Neural progenitor cell (in vitro differentiated cells): ENCODE data around the gene TMEM123. TPM values are rescaled to one million over a fixed set of nuclear protein-coding genes. Genes with fewer than 3 reads are reported as not detected.
A peak's percentile ranks its signal among the peaks of the same experiment; 100 is the strongest.

Experiments
- DNase-seq: peaks from one replicate; pipeline ENCODE4 v3.0.0-alpha.2; 2016; ENCODE audit warnings: low spot score
- H2AFZ ChIP-seq: fragments of 200-600 bp; sonication (generic); replicated peaks from 2 replicates; pipeline ENCODE4 v1.6.1; 2016; ENCODE audit warnings: antibody characterized with exemption
- H3F3A ChIP-seq: fragments of 200-600 bp; sonication (generic); 2 replicates; pipeline ENCODE4 v1.6.1; 2016; ENCODE audit warnings: antibody characterized with exemption, low read depth
- H3K27ac ChIP-seq: fragments of 200-600 bp; sonication (generic); 2 replicates; pipeline ENCODE4 v1.5.1; 2016; ENCODE audit warnings: mild to moderate bottlenecking
- H3K27me3 ChIP-seq: fragments of 200-600 bp; sonication (generic); 2 replicates; pipeline ENCODE4 v1.6.1; 2016; ENCODE audit warnings: mild to moderate bottlenecking, moderate library complexity
- H3K36me3 ChIP-seq: fragments of 200-600 bp; sonication (generic); 2 replicates; pipeline ENCODE4 v1.5.1; 2016
- H3K4me1 ChIP-seq: fragments of 200-600 bp; sonication (generic); 2 replicates; pipeline ENCODE4 v1.6.1; 2016; ENCODE audit warnings: mixed run types
- H3K4me2 ChIP-seq: fragments of 200-600 bp; sonication (generic); 2 replicates; pipeline ENCODE4 v1.6.1; 2016
- H3K4me3 ChIP-seq: fragments of 200-600 bp; sonication (generic); 2 replicates; pipeline ENCODE4 v1.5.1; 2016
- H3K79me2 ChIP-seq: fragments of 200-600 bp; sonication (generic); 2 replicates; pipeline ENCODE4 v1.6.1; 2016; ENCODE audit warnings: low read depth
- H3K9ac ChIP-seq: fragments of 200-600 bp; sonication (generic); 2 replicates; pipeline ENCODE4 v1.6.1; 2016
- H3K9me3 ChIP-seq: fragments of 200-600 bp; sonication (generic); 2 replicates; pipeline ENCODE4 v1.5.1; 2016; ENCODE audit warnings: low read depth
- H4K20me1 ChIP-seq: fragments of 200-600 bp; sonication (generic); 2 replicates; pipeline ENCODE4 v1.6.1; 2016; ENCODE audit warnings: low read depth
- H3K27ac Mint-ChIP-seq: 3 replicates; pipeline ENCODE4 v1.8.0; 2021; ENCODE audit warnings: mixed read lengths
- H3K27me3 Mint-ChIP-seq: 2 replicates; pipeline ENCODE4 v1.8.0; 2022; ENCODE audit warnings: low read depth, mild to moderate bottlenecking, inconsistent platforms, moderate library complexity, mixed read lengths; ENCODE audit not compliant: insufficient read depth
- H3K36me3 Mint-ChIP-seq: 3 replicates; pipeline ENCODE4 v1.8.0; 2021; ENCODE audit warnings: mixed read lengths
- H3K4me1 Mint-ChIP-seq: 3 replicates; pipeline ENCODE4 v1.8.0; 2021; ENCODE audit warnings: mixed read lengths
- H3K4me3 Mint-ChIP-seq: 3 replicates; pipeline ENCODE4 v1.8.0; 2021; ENCODE audit warnings: mild to moderate bottlenecking, moderate library complexity, mixed read lengths
- H3K9me3 Mint-ChIP-seq: 3 replicates; pipeline ENCODE4 v1.8.0; 2020; ENCODE audit warnings: mixed read lengths
- EZH2 ChIP-seq: fragments of 200-600 bp; sonication (generic); IDR thresholded peaks from 2 replicates; pipeline ENCODE4 v1.6.1; 2017; ENCODE audit warnings: antibody characterized with exemption, mild to moderate bottlenecking, moderate library complexity
- EZH2phosphoT487 ChIP-seq: fragments of 200-600 bp; sonication (generic); IDR thresholded peaks from 2 replicates; pipeline ENCODE4 v1.6.1; 2017; ENCODE audit warnings: antibody characterized with exemption
- total RNA-seq: library from RNA; depleted of rRNA; stranded (reverse); fragments of >200 nt; gene quantifications from 2 replicates; pipeline ENCODE4 v1.2.3, GENCODE V29; 2015; ENCODE audit warnings: low replicate concordance
- TF ChIP-seq, protein P1 (sequence below): fragments of 200-600 bp; sonication (generic); IDR thresholded peaks from 2 replicates; pipeline ENCODE4 v1.5.1; 2017; ENCODE audit warnings: antibody characterized with exemption, mild to moderate bottlenecking

Gene TMEM123
- total RNA-seq, 1 donor from 2014 or later = 230 TPM

DNA sequence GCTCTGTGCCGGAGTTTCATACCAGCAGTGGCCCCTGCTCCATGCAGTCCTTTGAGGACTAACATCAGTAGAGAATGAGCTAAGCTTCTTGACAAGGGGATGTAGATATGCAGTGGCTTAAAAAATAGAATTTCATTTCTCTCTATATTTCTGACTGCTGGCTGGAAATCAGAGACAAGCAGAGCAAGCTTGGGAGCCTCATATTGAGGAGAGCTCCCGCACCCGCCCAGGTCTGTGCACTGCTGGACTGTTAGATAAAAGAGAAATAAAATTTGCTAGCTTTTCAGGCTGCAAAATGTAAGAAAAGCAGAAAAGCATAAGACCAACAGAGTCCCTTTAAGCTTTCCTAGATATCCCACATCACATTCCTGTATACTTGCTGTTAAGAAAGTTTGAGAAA is 46.6 kb upstream of the TMEM123 start:
- no peaks in the 10 kb centered on the region for H3K4me1 ChIP-seq
- H3K27ac Mint-ChIP-seq = no peak overlapping the region
- no peaks in the 10 kb centered on the region for H3K27me3 Mint-ChIP-seq
- no peaks in the 10 kb centered on the region for H3K9me3 Mint-ChIP-seq
- H4K20me1 ChIP-seq = no peaks in the 10 kb centered on the region
- no peaks in the 10 kb centered on the region for H3K36me3 Mint-ChIP-seq
- H3K4me1 Mint-ChIP-seq = peaks cover 6% of the 10 kb centered on the region
- no peak overlapping the region for H3K4me2 ChIP-seq
- no peaks in the 10 kb centered on the region for H3K9me3 ChIP-seq
- H3K27me3 ChIP-seq = no peaks in the 10 kb centered on the region
- H3F3A ChIP-seq = no peaks in the 10 kb centered on the region
- DNase-seq = no peak
- H3K4me3 Mint-ChIP-seq = no peak overlapping the region
- TF ChIP-seq, protein P1, sequence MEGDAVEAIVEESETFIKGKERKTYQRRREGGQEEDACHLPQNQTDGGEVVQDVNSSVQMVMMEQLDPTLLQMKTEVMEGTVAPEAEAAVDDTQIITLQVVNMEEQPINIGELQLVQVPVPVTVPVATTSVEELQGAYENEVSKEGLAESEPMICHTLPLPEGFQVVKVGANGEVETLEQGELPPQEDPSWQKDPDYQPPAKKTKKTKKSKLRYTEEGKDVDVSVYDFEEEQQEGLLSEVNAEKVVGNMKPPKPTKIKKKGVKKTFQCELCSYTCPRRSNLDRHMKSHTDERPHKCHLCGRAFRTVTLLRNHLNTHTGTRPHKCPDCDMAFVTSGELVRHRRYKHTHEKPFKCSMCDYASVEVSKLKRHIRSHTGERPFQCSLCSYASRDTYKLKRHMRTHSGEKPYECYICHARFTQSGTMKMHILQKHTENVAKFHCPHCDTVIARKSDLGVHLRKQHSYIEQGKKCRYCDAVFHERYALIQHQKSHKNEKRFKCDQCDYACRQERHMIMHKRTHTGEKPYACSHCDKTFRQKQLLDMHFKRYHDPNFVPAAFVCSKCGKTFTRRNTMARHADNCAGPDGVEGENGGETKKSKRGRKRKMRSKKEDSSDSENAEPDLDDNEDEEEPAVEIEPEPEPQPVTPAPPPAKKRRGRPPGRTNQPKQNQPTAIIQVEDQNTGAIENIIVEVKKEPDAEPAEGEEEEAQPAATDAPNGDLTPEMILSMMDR = no peak
- TF ChIP-seq EZH2 = no peak
- no peaks in the 10 kb centered on the region for H3K79me2 ChIP-seq
- H3K9ac ChIP-seq = no peak overlapping the region
- H3K4me3 ChIP-seq = no peak overlapping the region
- H3K27ac ChIP-seq = no peak overlapping the region
- no peaks in the 10 kb centered on the region for H3K36me3 ChIP-seq
- no peak overlapping the region for H2AFZ ChIP-seq

DNA sequence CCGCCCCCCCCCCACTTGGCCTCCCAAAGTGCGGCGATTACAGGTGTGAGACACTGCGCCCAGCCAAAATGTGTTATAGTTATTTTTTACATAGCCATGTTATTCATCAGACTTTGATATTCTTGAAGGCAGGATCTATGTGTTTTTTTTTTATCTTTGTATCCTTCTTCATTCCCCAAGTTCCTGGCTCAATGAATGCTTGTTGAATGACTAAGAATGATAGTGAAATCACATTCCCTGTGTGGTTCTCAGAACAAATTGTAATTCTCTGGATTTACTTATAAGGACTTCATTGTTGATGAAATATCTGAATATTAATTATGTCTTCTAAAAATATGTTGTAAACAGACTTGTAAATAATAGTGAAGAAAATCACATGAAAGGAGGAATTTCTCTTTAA is 44.5 kb upstream of the TMEM123 start:
- Histone ChIP-seq H3K79me2 (no peaks in the 10 kb centered on the region), H3K9me3 (no peaks in the 10 kb centered on the region), H3K36me3 (no peaks in the 10 kb centered on the region), H3F3A (no peaks in the 10 kb centered on the region), H3K9ac (no peak overlapping the region), H3K4me1 (no peaks in the 10 kb centered on the region), H4K20me1 (no peaks in the 10 kb centered on the region), H3K27me3 (no peaks in the 10 kb centered on the region), H3K27ac (no peak overlapping the region), H3K4me2 (no peak overlapping the region), H2AFZ (no peak overlapping the region), H3K4me3 (no peak overlapping the region)
- Mint-ChIP-seq H3K27me3 (no peaks in the 10 kb centered on the region), H3K4me1 (peaks cover 6% of the 10 kb centered on the region), H3K27ac (no peak overlapping the region), H3K4me3 (no peak overlapping the region), H3K36me3 (no peaks in the 10 kb centered on the region), H3K9me3 (no peaks in the 10 kb centered on the region)
- TF ChIP-seq, protein P1 = no peak
- TF ChIP-seq EZH2 = no peak
- no peak for TF ChIP-seq EZH2phosphoT487
- no peak for DNase-seq

DNA sequence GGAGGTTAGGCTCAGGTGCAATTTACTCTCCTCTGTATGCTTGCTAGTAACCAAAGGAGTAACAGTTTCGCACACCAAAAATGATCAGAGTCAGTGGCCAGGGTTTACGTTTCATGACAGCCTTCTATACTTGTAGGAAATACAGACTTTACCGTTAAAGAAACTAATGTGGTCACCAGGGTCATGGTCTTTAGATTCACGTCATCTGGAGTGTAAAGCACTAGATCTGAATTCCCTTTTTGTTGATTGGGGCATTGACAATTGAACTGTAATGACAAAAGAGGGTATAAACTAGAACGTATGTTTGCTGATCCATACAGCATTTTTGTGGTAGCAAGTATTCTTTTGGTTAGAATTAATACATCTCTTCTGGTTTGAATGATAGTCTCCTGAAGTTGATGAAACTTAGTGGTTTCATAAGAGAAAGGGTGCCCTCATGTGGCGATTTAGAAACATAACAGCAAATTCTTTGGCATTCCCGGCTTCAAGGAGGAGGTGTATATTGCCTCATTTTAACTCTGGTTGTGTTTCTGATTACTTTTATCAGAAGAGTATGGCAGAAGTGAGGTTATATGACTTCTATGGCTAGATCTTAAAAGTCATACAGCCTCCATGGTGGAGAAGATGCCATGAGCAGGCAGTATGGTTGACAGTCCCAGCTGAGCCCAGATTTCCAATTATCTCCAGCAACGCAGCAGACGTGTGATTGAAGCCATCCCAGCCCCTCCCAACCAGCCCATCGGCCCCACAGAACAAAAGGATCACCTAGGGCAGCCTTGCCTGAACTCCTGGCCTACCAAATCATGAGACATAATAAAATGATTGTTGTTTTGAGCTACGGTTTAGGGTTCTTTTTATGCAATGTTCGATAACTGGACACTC is 42.8 kb upstream of the TMEM123 start:
- Histone ChIP-seq H3K4me2 (peak overlapping the region; percentile 71), H2AFZ (peak overlapping the region; percentile 60)
- DNase-seq = peak; percentile 80

More for the DNA sequence above, 42.8 kb upstream of the TMEM123 start:
- Histone ChIP-seq H3K4me3 (peak overlapping the region; percentile 26), H4K20me1 (no peaks in the 10 kb centered on the region), H3K9me3 (no peaks in the 10 kb centered on the region), H3K9ac (no peak overlapping the region), H3K27ac (no peak overlapping the region), H3K27me3 (no peaks in the 10 kb centered on the region), H3F3A (no peaks in the 10 kb centered on the region), H3K36me3 (no peaks in the 10 kb centered on the region), H3K79me2 (no peaks in the 10 kb centered on the region), H3K4me1 (no peaks in the 10 kb centered on the region)
- peaks cover 6% of the 10 kb centered on the region for H3K4me1 Mint-ChIP-seq
- no peaks in the 10 kb centered on the region for H3K36me3 Mint-ChIP-seq
- H3K4me3 Mint-ChIP-seq = peak overlapping the region; percentile 33
- no peaks in the 10 kb centered on the region for H3K9me3 Mint-ChIP-seq
- TF ChIP-seq, protein P1 = peak; percentile 88
- TF ChIP-seq EZH2phosphoT487 = no peak
- TF ChIP-seq EZH2 = no peak
- H3K27ac Mint-ChIP-seq = no peak overlapping the region
- H3K27me3 Mint-ChIP-seq = no peaks in the 10 kb centered on the region
